Measurements from ENCODE around the gene ZCCHC7. TPM values are rescaled to one million over a fixed set of nuclear protein-coding genes. Genes with fewer than 3 reads are reported as not detected.

The ZCCHC7 gene
- total and polyA plus RNA-seq, 2 of the 8 experiments (the other 6 are each of a cell fraction or from before 2014, with no cell fraction given): 12.2 to 27.5 TPM

GRCh38 chr9:37167456-37168047 is 47.2 kb downstream of the ZCCHC7 start:
- Histone ChIP-seq H3K4me2 (ENCODE audit: insufficient read depth in 1 of 2, low read depth in 2 of 2, low read length in 2 of 2) (no peak overlapping the region), H3K23me2 (ENCODE audit: low read depth, low read length) (no peaks in the 10 kb centered on the region), H3K9ac (replicated peaks in 1 of 4; ENCODE audit: extremely low read depth in 1 of 4, low read depth in 3 of 4, low read length in 3 of 4) (no peak overlapping the region), H3K14ac (ENCODE audit: insufficient read length) (no peak overlapping the region), H3K27ac (ENCODE audit: low read depth, low read length) (no peak overlapping the region), H4K91ac (replicated peaks; ENCODE audit: insufficient read length, low read length) (no peak overlapping the region), H2BK12ac (ENCODE audit: low read depth, low read length) (no peak overlapping the region), H3K4ac (replicated peaks; ENCODE audit: insufficient read length, low read depth, low read length) (no peak overlapping the region), H4K8ac (ENCODE audit: extremely low read depth, insufficient read depth, low read length) (no peak overlapping the region), H2AK5ac (ENCODE audit: low read depth, low read length) (no peak overlapping the region), H3K4me3 (ENCODE audit: extremely low read depth in 1 of 4, insufficient read depth in 2 of 4, low read depth in 3 of 4, low read length in 4 of 4) (no peak overlapping the region), H2BK20ac (ENCODE audit: low read length) (no peak overlapping the region), H3K9me3 (ENCODE audit: insufficient read depth in 2 of 2, low read depth in 1 of 2, low read length in 1 of 2) (no peaks in the 10 kb centered on the region), H2BK5ac (ENCODE audit: low read depth, low read length) (no peak overlapping the region), H2AFZ (ENCODE audit: low read length) (no peak overlapping the region), H3K79me2 (ENCODE audit: control insufficient read depth in 1 of 2, insufficient read depth in 2 of 2, low read length in 2 of 2) (0 out of 4 replicates have a peak, but pooled peaks cover 0 to 4% of the 10 kb centered on the region in 2 experiments), H3K4me1 (replicated peaks in 1 of 4; ENCODE audit: control insufficient read depth in 3 of 4, insufficient read depth in 4 of 4, low read length in 3 of 4) (no peaks in the 10 kb centered on the region), H3K23ac (ENCODE audit: insufficient read length) (no peak overlapping the region), H3K79me1 (ENCODE audit: low read depth, low read length) (peaks cover under 1% of the 10 kb centered on the region), H3K27me3 (replicated peaks in 1 of 4; ENCODE audit: control insufficient read depth in 3 of 4, extremely low read depth in 1 of 4, insufficient read depth in 3 of 4, low read length in 3 of 4) (no peaks in the 10 kb centered on the region), H3K36me3 (ENCODE audit: control insufficient read depth in 2 of 4, insufficient read depth in 4 of 4, low read length in 3 of 4) (no peaks in the 10 kb centered on the region), H3K18ac (ENCODE audit: extremely low read depth, low read length) (no peak overlapping the region), H3K56ac (replicated peaks; ENCODE audit: insufficient read length, low read depth, low read length) (no peak overlapping the region), H2BK15ac (ENCODE audit: low read length) (no peak overlapping the region), H4K5ac (ENCODE audit: insufficient read length, low read depth, low read length) (no peak overlapping the region), H4K20me1 (replicated peaks in 1 of 2; ENCODE audit: control insufficient read depth in 1 of 2, insufficient read depth in 2 of 2, low read length in 2 of 2) (no peaks in the 10 kb centered on the region), H2BK120ac (replicated peaks; ENCODE audit: low read depth, low read length) (no peak overlapping the region)
- WGBS, 2 experiments (ENCODE audit: extremely low coverage in 1 of 2, insufficient coverage in 1 of 2, insufficient read length in 1 of 2, insufficient replicate concordance in 2 of 2, low coverage in 1 of 2, low lambda C conversion rate in 2 of 2, missing lambda C conversion rate in 1 of 2): 91% methylated on average over 2 of the region's 2 CpGs; no CpG with 5 or more reads in 1 of the 2 experiments
- DNase-seq (ENCODE audit: low read depth in 1 of 2, low spot score in 2 of 2) (no peak), FAIRE-seq (no peak)
- ChIA-PET CTCF (ENCODE audit: partially characterized antibody) (no interaction called here), POLR2A (ENCODE audit: partially characterized antibody) (no interaction called here)
- TF ChIP-seq CREB1 (IDR thresholded peaks at IDR 0.05): no peak
- TF ChIP-seq, protein P1, sequence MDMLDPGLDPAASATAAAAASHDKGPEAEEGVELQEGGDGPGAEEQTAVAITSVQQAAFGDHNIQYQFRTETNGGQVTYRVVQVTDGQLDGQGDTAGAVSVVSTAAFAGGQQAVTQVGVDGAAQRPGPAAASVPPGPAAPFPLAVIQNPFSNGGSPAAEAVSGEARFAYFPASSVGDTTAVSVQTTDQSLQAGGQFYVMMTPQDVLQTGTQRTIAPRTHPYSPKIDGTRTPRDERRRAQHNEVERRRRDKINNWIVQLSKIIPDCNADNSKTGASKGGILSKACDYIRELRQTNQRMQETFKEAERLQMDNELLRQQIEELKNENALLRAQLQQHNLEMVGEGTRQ (IDR thresholded peaks at IDR 0.05; ENCODE audit: low read length): no peak
- TF ChIP-seq POU5F1 (IDR thresholded peaks at IDR 0.05; ENCODE audit: low read depth, low read length): no peak
- no peak for TF ChIP-seq RXRA (IDR thresholded peaks at IDR 0.05; ENCODE audit: insufficient read depth, low read depth, low read length)
- no peak for TF ChIP-seq EGR1 (IDR thresholded peaks at IDR 0.05; ENCODE audit: borderline replicate concordance, low read depth, low read length)
- no peak for TF ChIP-seq CBX8 (IDR thresholded peaks at IDR 0.05; ENCODE audit: borderline replicate concordance, low read depth, low read length)
- no peak for TF ChIP-seq CTBP2 (IDR thresholded peaks at IDR 0.05; ENCODE audit: borderline replicate concordance, insufficient read depth, insufficient read length, low read length)
- no peak for TF ChIP-seq JUN (IDR thresholded peaks at IDR 0.05; ENCODE audit: low read depth, low read length)
- TF ChIP-seq ASH2L (IDR thresholded peaks at IDR 0.05; ENCODE audit: low read length): no peak
- no peak for TF ChIP-seq POLR2AphosphoS5 (IDR thresholded peaks at IDR 0.05; ENCODE audit: low read depth, low read length)
- no peak for TF ChIP-seq RBBP5 (IDR thresholded peaks at IDR 0.05; ENCODE audit: borderline replicate concordance, low read depth, low read length)
- TF ChIP-seq NANOG (IDR thresholded peaks at IDR 0.05; ENCODE audit: insufficient read depth, low read depth, low read length, poor library complexity, severe bottlenecking): no peak
- no peak for TF ChIP-seq KDM4A (IDR thresholded peaks at IDR 0.05; ENCODE audit: low read depth, low read length, severe bottlenecking)
- TF ChIP-seq CHD2 (IDR thresholded peaks at IDR 0.05; ENCODE audit: low read length): no peak
